Epidermal melanocyte (primary cell): ENCODE data around the gene SYMPK.

Experiments
- DNase-seq: peaks from one replicate; pipeline ENCODE4 v3.0.0; 2011; ENCODE audit warnings: low spot score; ENCODE audit not compliant: insufficient read length

The SYMPK gene

GRCh38 chr19:45866400-45867176, 3.6 kb upstream of the SYMPK start:
- no peak for DNase-seq

- DNase-seq: no peak
These were observed 2.5 kb upstream of the SYMPK start for GRCh38 chr19:45865269-45865948.

- DNase-seq: no peak
These were observed 1.7 kb upstream of the SYMPK start for GRCh38 chr19:45864629-45865082.

GRCh38 chr19:45863840-45864628, 1.1 kb upstream of the SYMPK start, which contains the start of gene FOXA3:
TSS of gene FOXA3 (plus strand) at chr19:45864326. CDS start at chr19:45864457, 131 bp downstream.
- no peak for DNase-seq

- no peak for DNase-seq
These were observed 440 bp upstream of the SYMPK start for GRCh38 chr19:45863335-45863839.

GRCh38 chr19:45862271-45862563, 730 bp downstream of the SYMPK start:
- no peak for DNase-seq

- DNase-seq: no peak
These were observed 2.3 kb downstream of the SYMPK start for GRCh38 chr19:45860359-45861259.

GRCh38 chr19:45854167-45854778, 8.7 kb downstream of the SYMPK start:
- no peak for DNase-seq

GRCh38 chr19:45852983-45853382, 10.0 kb downstream of the SYMPK start:
- DNase-seq: no peak

- no peak for DNase-seq
These were observed 10.7 kb downstream of the SYMPK start for GRCh38 chr19:45852145-45852750.

GRCh38 chr19:45848922-45849321, 14.0 kb downstream of the SYMPK start:
- no peak for DNase-seq

GRCh38 chr19:45847663-45848062, 15.3 kb downstream of the SYMPK start:
- DNase-seq: no peak

- DNase-seq: no peak
These were observed 20.7 kb downstream of the SYMPK start for GRCh38 chr19:45842198-45842597.

- no peak for DNase-seq
These were observed 28.0 kb downstream of the SYMPK start for GRCh38 chr19:45834970-45835369.

GRCh38 chr19:45828945-45829344, 34.0 kb downstream of the SYMPK start:
- no peak for DNase-seq

GRCh38 chr19:45828523-45828922, 34.4 kb downstream of the SYMPK start:
- no peak for DNase-seq

GRCh38 chr19:45827459-45828093, 35.4 kb downstream of the SYMPK start:
- DNase-seq: no peak

GRCh38 chr19:45826934-45827333, 36.0 kb downstream of the SYMPK start:
- DNase-seq: no peak
